SU-DHL-6 (cell line): ENCODE results near the gene SRP19.

Experiments used
- H2AFZ ChIP-seq: fragments of 200-600 bp; sonication (generic); 2 replicates; pipeline ENCODE4 v1.6.1; 2014; ENCODE audit warnings: low read depth, mild to moderate bottlenecking, moderate library complexity, mixed read lengths, antibody characterized with exemption, low read length; ENCODE audit not compliant: severe bottlenecking
- H3F3A ChIP-seq: fragments of 200-600 bp; shearing (Covaris generic); 2 replicates; pipeline ENCODE4 v1.6.0; 2016; ENCODE audit warnings: antibody characterized with exemption, mild to moderate bottlenecking; ENCODE audit not compliant: insufficient read depth
- H3K27ac ChIP-seq: fragments of 200-600 bp; sonication (generic); 2 replicates; pipeline ENCODE4 v1.5.1; 2016; ENCODE audit warnings: low read depth, mild to moderate bottlenecking, low read length, moderate library complexity, mixed read lengths
- H3K27me3 ChIP-seq: fragments of 200-600 bp; sonication (generic), shearing (Covaris generic); 2 replicates; pipeline ENCODE4 v1.6.0; 2014; ENCODE audit warnings: mild to moderate bottlenecking, low read length
- H3K36me3 ChIP-seq: fragments of 200-600 bp; sonication (generic); 2 replicates; pipeline ENCODE4 v1.6.1; 2014; ENCODE audit warnings: mild to moderate bottlenecking, low read length, mixed read lengths
- H3K4me2 ChIP-seq: fragments of 300-600, 200-600 bp; shearing (Covaris generic), sonication (generic); 2 replicates; pipeline ENCODE4 v1.6.0; 2014; ENCODE audit warnings: low read length, low read depth, mild to moderate bottlenecking; ENCODE audit not compliant: poor library complexity, severe bottlenecking
- H3K4me3 ChIP-seq: fragments of 200-600 bp; sonication (generic); 2 replicates; pipeline ENCODE4 v1.5.1; 2014; ENCODE audit warnings: antibody characterized with exemption, low read length, mild to moderate bottlenecking, mixed read lengths; ENCODE audit not compliant: insufficient read depth, poor library complexity, severe bottlenecking
- H3K79me2 ChIP-seq: fragments of 200-600 bp; sonication (generic); 2 replicates; pipeline ENCODE4 v1.6.1; 2014; ENCODE audit warnings: mild to moderate bottlenecking, low read length, moderate library complexity; ENCODE audit not compliant: insufficient read depth
- H3K9ac ChIP-seq: fragments of 200-600 bp; sonication (generic); 2 replicates; pipeline ENCODE4 v1.7.0; 2014; ENCODE audit warnings: mild to moderate bottlenecking, low read length
- H3K9me2 ChIP-seq: fragments of 200-600 bp; sonication (generic); replicated peaks from 2 replicates; pipeline ENCODE4 v1.6.1; 2014; ENCODE audit warnings: low read length; ENCODE audit not compliant: insufficient read depth
- H3K9me3 ChIP-seq: fragments of 200-600 bp; sonication (generic); 2 replicates; pipeline ENCODE4 v1.6.1; 2014; ENCODE audit warnings: low read length, mixed read lengths; ENCODE audit not compliant: insufficient read depth
- H4K20me1 ChIP-seq: fragments of 200-600 bp; sonication (generic); 2 replicates; pipeline ENCODE4 v1.6.1; 2014; ENCODE audit warnings: low read depth, mild to moderate bottlenecking, antibody characterized with exemption, low read length, moderate library complexity, mixed read lengths
- EZH2phosphoT487 ChIP-seq: fragments of 200-600 bp; sonication (generic), shearing (Covaris generic); conservative IDR thresholded peaks from 2 replicates; pipeline ENCODE4 v1.6.1; 2018; ENCODE audit warnings: mild to moderate bottlenecking, antibody characterized with exemption, low read length, moderate library complexity, mixed read lengths
- TF ChIP-seq, protein P1 (sequence below): fragments of 200-600 bp; sonication (generic); IDR thresholded peaks from one replicate; pipeline ENCODE4 v1.5.1; 2017; ENCODE audit warnings: antibody characterized with exemption, mild to moderate bottlenecking, low read length, moderate library complexity; ENCODE audit not compliant: insufficient read depth, poor library complexity, severe bottlenecking

SRP19 gene

DNA sequence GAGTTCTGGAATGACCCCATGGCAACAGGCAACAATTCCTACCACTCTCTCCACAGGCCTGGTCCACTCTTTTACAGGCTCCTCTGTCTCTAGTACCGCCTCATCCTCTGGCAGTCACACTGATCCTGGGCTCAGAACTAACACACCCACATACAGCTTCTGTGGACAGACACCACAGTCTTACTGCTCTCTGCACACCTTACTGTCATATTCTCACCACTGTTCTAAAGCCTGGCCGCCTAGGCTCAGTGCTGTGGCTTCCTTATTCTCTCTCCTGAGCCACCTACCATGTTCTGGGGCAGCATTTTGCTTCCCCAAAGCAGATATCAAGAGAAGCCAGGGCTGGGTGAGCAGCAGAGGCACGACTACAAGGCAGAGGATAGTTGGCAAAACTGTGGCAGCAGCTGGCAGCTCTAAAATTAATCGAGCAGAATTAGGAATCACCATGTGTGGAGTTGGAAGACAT lies 46.1 kb downstream of the SRP19 start:
- no peak overlapping the region for H3K4me2 ChIP-seq
- H3K9ac ChIP-seq: no peak overlapping the region
- 0 out of 2 replicates have a peak, but pooled peaks cover 3% of the 10 kb centered on the region for H3F3A ChIP-seq
- no peaks in the 10 kb centered on the region for H3K9me3 ChIP-seq
- H3K27ac ChIP-seq: no peak overlapping the region
- H3K36me3 ChIP-seq: peaks cover 13% of the 10 kb centered on the region; the same call in 1 of the 2 replicates
- H3K4me3 ChIP-seq: no peak overlapping the region
- no peak for TF ChIP-seq EZH2phosphoT487
- TF ChIP-seq, protein P1, sequence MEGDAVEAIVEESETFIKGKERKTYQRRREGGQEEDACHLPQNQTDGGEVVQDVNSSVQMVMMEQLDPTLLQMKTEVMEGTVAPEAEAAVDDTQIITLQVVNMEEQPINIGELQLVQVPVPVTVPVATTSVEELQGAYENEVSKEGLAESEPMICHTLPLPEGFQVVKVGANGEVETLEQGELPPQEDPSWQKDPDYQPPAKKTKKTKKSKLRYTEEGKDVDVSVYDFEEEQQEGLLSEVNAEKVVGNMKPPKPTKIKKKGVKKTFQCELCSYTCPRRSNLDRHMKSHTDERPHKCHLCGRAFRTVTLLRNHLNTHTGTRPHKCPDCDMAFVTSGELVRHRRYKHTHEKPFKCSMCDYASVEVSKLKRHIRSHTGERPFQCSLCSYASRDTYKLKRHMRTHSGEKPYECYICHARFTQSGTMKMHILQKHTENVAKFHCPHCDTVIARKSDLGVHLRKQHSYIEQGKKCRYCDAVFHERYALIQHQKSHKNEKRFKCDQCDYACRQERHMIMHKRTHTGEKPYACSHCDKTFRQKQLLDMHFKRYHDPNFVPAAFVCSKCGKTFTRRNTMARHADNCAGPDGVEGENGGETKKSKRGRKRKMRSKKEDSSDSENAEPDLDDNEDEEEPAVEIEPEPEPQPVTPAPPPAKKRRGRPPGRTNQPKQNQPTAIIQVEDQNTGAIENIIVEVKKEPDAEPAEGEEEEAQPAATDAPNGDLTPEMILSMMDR: no peak
- H3K27me3 ChIP-seq: no peaks in the 10 kb centered on the region
- H4K20me1 ChIP-seq: no peaks in the 10 kb centered on the region; the same call in 1 of the 2 replicates
- H2AFZ ChIP-seq: no peak overlapping the region
- H3K9me2 ChIP-seq: no peaks in the 10 kb centered on the region
- H3K79me2 ChIP-seq: peaks cover 63% of the 10 kb centered on the region

DNA sequence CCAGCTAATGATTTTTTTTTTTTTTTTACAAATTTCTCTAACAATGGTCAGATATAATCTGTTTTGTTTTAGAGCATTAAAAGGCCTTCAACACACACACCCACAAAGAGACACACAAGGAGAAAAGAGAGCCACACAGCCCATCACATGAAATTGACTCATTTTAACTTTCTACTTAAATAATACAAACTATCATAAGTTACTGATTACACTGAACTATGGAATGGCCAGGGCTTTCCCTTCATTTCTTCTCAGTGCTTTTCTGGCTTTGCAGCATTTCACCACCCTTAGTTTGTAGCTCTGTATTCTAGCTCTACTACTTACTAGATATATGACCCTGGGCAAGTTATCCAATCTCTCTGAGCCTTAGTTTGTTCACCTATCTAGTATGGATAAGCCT lies 47.8 kb downstream of the SRP19 start:
- Histone ChIP-seq H3K27ac (no peak overlapping the region), H3K9ac (no peak overlapping the region), H3F3A (0 out of 2 replicates have a peak, but pooled peaks cover 3% of the 10 kb centered on the region), H3K36me3 (peaks cover 13% of the 10 kb centered on the region; the same call in 1 of the 2 replicates), H3K9me2 (no peaks in the 10 kb centered on the region), H3K9me3 (no peaks in the 10 kb centered on the region), H2AFZ (no peak overlapping the region), H3K4me3 (no peak overlapping the region), H3K79me2 (peaks cover 66% of the 10 kb centered on the region), H4K20me1 (peaks cover 3% of the 10 kb centered on the region; the same call in 1 of the 2 replicates), H3K27me3 (no peaks in the 10 kb centered on the region), H3K4me2 (no peak overlapping the region)
- TF ChIP-seq, protein P1: no peak
- TF ChIP-seq EZH2phosphoT487: no peak

DNA sequence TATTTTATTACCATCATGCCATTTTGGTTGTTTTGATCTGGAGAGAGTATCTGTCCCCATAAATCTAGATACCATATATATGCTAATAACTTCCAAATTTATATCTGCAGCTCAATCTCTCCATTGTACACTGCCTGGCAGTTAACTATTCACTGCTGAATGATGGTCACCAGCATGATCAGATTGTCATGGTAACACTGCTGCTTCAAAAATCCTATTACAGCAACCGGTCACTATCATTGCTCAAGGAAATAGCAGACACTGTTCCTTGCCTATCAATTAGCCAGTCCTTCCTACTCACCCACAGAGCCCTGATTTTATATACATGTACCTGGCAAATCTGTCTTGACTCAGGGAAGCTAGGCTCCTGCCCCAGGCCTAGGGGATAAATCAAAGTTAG lies 49.4 kb downstream of the SRP19 start:
- no peaks in the 10 kb centered on the region for H3K27me3 ChIP-seq
- peaks cover 3% of the 10 kb centered on the region; the same call in 1 of the 2 replicates for H4K20me1 ChIP-seq
- peaks cover 60% of the 10 kb centered on the region for H3K79me2 ChIP-seq
- no peak overlapping the region for H3K4me2 ChIP-seq
- no peak overlapping the region for H3K9ac ChIP-seq
- no peak for TF ChIP-seq EZH2phosphoT487
- TF ChIP-seq, protein P1: no peak
- H3K27ac ChIP-seq: no peak overlapping the region
- 0 out of 2 replicates have a peak, but pooled peaks cover 3% of the 10 kb centered on the region for H3F3A ChIP-seq
- H3K9me2 ChIP-seq: no peaks in the 10 kb centered on the region
- H3K4me3 ChIP-seq: no peak overlapping the region
- no peak overlapping the region for H2AFZ ChIP-seq
- H3K36me3 ChIP-seq: peaks cover 24% of the 10 kb centered on the region
- H3K9me3 ChIP-seq: no peaks in the 10 kb centered on the region
